ENCODE data around the gene ATP12A.

Gene ATP12A

DNA sequence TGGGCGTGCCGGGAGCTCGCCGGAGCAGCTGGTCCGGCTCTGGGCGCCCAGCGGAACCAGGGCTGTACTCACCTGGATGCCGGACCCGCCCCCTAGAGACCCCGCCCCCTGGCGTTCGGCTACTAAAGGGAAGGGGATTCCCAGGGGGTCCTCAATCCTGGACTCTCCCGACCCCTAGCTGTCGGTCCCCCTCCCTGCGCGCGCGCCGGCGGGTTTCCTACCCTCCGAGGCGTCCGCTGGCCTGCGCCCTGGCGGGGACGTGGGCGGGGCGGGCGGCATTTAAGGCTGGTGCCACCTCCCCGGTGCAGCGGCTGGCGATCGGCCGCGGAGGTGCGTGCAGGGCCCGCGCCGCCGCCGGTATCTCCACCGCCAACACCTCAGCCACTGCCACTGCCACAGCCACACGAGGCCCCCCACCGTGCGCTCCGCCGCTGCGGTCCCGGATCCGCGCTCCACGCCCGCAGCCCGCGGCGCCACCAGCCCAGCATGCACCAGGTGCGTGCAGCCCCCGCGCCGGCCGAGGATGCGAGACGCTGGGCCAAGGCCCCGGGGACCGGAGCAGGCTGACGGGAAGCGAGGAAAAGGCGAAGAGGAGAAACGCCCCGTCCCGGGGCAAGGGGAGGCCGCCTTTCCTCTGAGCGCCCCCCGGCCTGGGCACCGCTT, at the start of gene ATP12A:
ATP12A (plus strand) TSS at position 151 of the 663 bp plus-strand sequence; CDS start at position 487, 336 bp downstream.
- no peak for DNase-seq

- DNase-seq, result no peak
These were observed 49.2 kb upstream of the ATP12A start for GRCh38 chr13:24630851-24631620.

GRCh38 chr13:24631922-24632321, 48.3 kb upstream of the ATP12A start:
- DNase-seq, result no peak

DNA sequence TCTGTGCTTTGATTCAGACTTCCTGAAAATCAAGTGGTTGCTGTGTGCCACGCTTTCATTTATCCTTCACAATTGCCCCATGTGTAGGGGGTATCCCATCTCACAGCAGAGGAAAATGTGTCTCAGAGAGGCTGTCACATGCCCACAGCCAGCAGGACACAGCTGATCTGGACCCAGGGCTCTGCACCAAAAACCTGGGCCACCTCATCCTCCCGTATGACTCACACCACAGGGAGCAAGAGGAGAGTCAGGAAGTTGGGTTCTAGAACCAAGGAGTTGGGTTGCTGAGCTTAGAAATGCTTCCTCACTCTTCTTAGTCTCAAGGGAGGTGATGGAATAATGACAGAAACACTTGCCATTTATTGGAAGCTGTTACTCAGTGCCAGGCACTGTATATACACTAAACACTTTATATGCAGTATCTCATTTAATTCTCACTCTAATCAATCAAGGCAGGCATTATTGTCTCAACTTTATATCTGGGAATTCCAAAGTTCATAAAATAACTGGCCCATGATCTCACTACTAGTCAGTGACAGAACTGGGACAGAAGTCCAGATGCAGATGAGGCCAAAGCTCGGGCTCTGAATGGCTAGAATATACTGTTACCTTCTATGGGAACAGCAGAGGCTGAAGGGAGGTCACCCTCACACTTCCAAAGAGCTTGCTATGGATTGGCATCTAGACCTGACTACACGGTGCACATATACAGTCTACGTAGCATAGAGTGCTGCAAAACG, 47.7 kb upstream of the ATP12A start:
- DNase-seq, result no peak

- no peak for DNase-seq
These were observed 43.4 kb upstream of the ATP12A start for GRCh38 chr13:24636776-24637175.

DNA sequence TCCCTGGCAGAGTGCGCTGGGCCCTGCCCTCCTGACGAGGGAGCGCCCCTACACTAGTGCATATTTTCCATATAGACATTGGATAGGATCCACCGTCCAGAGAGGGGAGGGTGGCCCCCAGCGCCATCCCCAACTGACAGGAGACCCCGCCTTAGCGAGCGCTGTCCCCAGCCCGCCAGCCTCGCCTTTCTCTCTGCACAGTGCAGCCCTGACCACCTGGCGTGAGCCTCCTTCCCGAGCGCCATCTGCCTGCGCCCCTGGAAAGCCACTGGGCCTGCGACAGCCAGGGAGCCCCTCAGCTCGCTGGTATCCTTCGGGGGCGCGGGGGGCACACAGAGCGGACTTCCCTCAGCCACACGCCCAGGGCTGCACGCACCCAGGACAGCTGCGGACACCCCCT, 42.1 kb upstream of the ATP12A start:
- no peak for DNase-seq

DNA sequence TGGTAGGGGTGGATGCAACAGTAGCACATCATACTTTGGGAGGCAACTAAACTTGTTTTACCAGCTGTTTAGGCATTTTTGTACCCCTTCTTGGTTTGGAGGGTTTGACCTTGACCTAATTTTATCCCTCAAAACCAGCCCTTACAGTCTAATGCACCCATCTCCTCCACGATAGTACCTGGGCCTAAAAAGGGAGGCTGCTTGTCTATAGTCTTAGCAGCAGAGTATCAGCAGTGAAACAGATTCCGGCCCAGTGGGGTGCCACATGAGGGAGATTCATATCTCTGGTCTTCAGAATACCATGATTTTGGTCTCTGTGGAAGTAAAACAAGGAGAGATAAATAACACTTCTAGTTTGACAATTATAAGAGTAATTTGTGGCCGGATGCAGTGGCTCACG, 39.5 kb upstream of the ATP12A start:
- no peak for DNase-seq

DNA sequence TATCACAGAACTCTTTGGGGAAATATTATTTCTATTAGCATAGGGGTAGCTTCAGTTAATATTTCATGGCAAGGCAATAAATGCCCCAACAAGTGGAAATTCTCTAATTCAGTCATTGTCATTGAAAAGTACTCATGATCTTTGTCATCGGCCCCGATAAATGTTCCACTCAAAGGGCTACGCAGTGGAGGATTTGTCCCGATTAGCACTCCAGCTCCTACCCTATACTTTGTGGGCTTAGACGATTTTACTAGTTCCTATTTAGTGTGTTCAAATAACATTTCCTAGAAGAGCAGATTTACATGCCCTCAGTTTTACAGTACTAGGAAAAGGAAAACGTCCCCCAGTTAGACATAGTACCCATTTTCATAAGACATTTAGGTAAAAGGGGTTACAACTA, 38.0 kb upstream of the ATP12A start:
- DNase-seq, result no peak

DNA sequence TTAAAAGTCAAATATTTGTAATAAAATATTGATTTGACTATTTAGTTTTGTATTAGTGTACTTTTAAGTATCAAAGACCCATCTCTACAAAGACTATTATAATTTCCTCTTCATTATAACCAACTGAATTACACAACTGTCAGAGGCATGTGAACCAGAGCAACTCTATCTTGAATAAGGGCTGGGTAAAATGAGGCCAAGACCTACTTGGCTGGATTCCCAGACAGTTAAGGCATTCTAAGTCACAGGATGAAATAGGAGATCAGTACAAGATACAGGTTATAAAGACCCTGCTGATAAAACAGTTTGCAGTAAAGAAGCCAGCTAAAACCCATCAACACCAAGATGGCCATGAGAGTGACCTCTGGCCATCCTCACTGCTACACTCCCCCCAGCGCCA, 36.2 kb upstream of the ATP12A start:
- DNase-seq, result no peak

- DNase-seq, result no peak
These were observed 31.9 kb upstream of the ATP12A start for GRCh38 chr13:24648271-24648670.

DNA sequence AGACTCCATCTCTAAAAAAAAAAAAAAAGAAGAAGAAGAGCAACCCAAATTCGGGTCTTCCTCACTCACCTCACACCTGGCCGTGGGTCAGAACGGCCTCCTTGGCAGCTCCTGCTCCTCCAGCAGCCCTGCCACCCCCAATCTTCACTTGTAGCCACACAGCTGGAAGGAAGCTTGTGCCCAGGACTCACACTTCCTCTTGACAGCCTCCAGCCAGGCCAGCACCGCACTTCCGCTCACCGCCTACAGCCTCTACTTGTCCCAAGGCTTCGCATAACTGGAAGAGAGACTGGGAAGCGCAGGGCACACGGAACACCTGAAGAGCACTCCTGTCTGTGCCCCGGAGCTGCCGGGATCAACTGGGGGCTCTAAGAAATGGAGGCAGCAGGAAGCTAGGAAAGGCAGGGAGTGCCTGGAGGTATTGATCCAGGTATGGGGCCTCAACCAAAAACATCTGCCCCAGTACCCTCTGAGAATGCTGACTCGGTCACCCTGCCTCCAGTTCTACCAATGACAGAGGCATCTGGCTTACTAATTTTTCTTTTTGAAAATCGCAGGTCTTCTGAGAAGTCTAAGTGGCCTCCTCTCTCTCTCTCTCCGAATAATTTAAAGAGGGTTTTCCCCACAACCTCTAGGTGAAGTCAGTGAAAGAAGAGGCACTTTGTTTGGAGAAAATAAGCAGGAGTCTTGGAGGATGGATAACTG, 31.1 kb upstream of the ATP12A start:
- DNase-seq, result no peak

GRCh38 chr13:24649688-24650043, 30.5 kb upstream of the ATP12A start:
- DNase-seq, result no peak

- no peak for DNase-seq
These were observed 30.0 kb upstream of the ATP12A start for GRCh38 chr13:24650161-24650560.

DNA sequence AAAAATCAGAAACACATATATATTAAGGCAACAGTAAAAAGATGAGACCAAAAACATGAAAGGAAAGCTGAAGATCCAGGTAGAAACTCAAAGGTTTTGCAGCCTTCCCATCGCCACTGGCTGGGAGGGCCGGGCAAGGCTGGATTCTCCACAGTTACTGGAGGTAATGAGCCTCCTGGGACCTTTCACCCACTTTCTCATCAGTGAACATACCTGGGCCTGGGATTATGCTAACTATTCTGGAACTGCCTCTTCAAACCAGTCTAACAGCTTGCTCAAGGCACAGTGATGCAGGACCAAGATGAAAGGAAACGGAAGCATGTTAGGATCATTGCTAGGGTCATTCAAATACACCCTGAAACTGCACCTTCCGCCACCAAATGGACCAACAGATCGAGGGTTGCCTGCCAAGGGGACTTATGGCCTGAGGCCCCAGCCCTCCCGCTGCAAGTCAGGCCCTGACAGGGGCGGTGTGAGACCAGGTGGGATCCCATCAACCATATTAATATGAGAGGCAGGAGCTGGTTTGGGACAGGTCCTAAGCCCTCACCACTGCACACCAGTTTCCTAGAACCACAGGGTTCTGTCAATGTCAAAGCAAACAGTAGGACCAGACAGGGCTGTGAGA, 28.4 kb upstream of the ATP12A start:
- no peak for DNase-seq

- DNase-seq, result no peak
These were observed 27.8 kb upstream of the ATP12A start for GRCh38 chr13:24652359-24652758.

DNA sequence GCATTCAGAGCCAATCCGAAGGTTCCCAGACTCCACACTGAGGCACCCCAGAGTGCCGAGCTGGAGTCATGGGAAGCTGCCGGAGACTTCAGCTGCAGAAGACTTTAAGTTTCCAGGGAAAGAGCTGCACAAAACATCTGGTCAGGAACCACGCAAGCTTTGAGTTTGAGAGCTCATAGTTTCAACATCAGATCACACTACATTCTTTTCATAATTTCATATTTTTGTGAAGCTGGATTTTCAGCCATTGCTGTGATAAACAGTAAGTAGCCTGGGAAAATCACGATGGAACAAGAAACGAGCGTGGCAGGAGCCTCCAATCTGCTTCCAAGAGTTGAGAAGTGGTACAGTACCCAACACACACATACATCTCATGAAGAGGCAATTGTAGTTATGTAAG, 25.5 kb upstream of the ATP12A start:
- DNase-seq, result no peak

- no peak for DNase-seq
These were observed 21.0 kb upstream of the ATP12A start for GRCh38 chr13:24659239-24659638.

DNA sequence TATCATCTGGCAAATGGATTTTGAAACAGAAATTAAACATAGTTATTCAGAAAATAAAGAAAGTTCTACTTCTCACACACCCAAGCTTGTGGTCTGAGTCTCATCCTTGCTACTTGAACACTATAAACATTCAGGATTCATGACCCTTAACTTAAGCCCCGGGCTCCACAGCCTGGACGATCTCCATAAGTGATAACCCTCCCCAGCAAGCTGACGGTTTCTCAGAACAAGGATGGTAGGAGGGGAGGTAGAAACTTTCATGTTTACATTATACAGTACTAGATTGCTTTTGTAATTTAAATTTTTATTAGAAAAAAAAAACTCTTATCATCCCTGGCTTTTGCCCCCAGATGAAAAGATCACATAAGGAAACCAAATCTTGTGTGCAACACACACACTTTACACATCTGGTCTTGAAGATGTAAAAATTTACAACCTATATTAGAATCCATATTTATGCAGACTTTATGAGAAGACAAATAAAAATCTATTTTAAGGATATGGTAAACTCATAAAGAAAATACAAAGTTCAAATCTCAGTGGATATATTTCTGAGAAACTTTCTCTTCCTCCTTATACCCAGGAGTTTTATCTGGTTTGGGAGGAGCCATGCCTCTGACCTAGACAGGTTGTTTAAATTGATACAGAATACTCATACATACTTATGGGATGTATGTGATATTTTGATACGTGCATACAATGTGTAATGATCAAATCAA, 20.0 kb upstream of the ATP12A start:
- DNase-seq, result no peak

DNA sequence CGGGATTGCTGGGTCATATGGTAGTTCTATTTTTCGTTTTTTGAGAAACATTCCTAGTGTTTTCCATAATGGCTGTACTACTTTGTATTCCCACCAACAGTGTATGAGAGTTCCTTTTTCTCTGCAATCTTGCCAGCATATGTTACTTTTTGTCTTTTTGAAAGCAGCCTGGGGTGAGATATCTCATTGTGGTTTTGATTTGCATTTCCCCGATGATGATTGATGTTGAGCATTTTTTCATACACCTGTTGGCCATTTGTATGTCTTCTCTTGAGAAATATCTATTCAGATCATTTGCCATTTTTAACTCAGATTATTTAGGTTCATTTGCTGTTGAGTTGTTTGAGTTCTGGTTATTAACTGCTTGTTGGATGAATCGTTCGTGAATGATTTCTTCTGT, 18.5 kb upstream of the ATP12A start:
- DNase-seq, result no peak

- no peak for DNase-seq
These were observed 17.8 kb upstream of the ATP12A start for GRCh38 chr13:24662195-24663088.

DNA sequence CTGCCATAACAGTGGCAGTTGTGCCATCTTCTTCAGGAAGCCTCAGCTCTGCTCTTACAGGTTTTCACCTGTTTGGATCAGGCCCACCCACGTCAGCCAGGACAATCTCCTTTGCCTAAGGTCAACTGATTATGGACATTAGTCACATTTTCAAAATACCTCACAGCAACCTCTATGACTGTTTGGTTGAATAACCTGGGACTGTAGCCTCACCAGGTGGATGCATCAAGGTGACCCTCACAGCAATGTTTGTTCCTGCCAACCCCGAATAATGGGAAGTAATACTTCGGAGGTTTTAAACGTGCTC, 17.2 kb upstream of the ATP12A start:
- DNase-seq, result no peak
